Tibial artery (tissue), 4 donors: Measurements from ENCODE around the gene TMEM106B.
"Not testable (repeated sequence)": the region's sequence is repeated elsewhere in the genome, so short reads cannot be mapped to it uniquely, and the experiment has no call there.

ENCODE experiments used
- DNase-seq, 2 donors: peaks; one replicate each; pipeline ENCODE4 v3.0.0-alpha.2; 2019
- H3K27ac ChIP-seq, 2 donors: fragments of 200-600 bp; sonication (generic) in 1 of 2; 1 replicate in 1 of 2; 2 replicates in 1 of 2; pipeline ENCODE4 v1.5.1; 2018 to 2019; ENCODE audit warnings: mild to moderate bottlenecking in 1 of 2
- H3K27me3 ChIP-seq, 2 donors: fragments of 200-600 bp; sonication (generic) in 1 of 2; one replicate each; pipeline versions ENCODE4 v1.5.1 to v1.6.0; 2016 to 2019
- H3K36me3 ChIP-seq, 3 donors: fragments of 200-600 bp; sonication (generic) in 2 of 3; one replicate each; pipeline ENCODE4 v1.5.1; 2016 to 2019; ENCODE audit warnings: mild to moderate bottlenecking in 2 of 3
- H3K4me1 ChIP-seq, 4 donors: fragments of 200-600 bp; sonication (generic) in 2 of 4; 1 replicate in 3 of 4; 2 replicates in 1 of 4; pipeline ENCODE4 v1.5.1; 2016 to 2019
- H3K4me3 ChIP-seq, 2 donors: fragments of 200-600 bp; sonication (generic) in 1 of 2; 1 replicate in 1 of 2; 2 replicates in 1 of 2; pipeline ENCODE4 v1.5.1; 2018 to 2019; ENCODE audit warnings: mild to moderate bottlenecking in 2 of 2
- H3K9me3 ChIP-seq, 3 donors: fragments of 200-600 bp; sonication (generic) in 1 of 3; one replicate each; pipeline ENCODE4 v1.5.1; 2016 to 2019
- intact Hi-C: fragments of 100-400 bp; cut with DNase I; formaldehyde crosslinking; loops from one replicate; pipeline ENCODE4 v1.15.0; 2023; ENCODE audit warnings: low total_unique reads
- TF ChIP-seq, protein P1 (sequence below), 2 experiments: fragments of 200-600 bp in 1 of 2; fragments of 450-650 bp in 1 of 2; IDR thresholded peaks; one replicate each; pipeline ENCODE4 v1.5.1; 2017 to 2019; ENCODE audit warnings: antibody characterized with exemption in 2 of 2, mild to moderate bottlenecking in 1 of 2, moderate library complexity in 1 of 2

Gene TMEM106B

DNA sequence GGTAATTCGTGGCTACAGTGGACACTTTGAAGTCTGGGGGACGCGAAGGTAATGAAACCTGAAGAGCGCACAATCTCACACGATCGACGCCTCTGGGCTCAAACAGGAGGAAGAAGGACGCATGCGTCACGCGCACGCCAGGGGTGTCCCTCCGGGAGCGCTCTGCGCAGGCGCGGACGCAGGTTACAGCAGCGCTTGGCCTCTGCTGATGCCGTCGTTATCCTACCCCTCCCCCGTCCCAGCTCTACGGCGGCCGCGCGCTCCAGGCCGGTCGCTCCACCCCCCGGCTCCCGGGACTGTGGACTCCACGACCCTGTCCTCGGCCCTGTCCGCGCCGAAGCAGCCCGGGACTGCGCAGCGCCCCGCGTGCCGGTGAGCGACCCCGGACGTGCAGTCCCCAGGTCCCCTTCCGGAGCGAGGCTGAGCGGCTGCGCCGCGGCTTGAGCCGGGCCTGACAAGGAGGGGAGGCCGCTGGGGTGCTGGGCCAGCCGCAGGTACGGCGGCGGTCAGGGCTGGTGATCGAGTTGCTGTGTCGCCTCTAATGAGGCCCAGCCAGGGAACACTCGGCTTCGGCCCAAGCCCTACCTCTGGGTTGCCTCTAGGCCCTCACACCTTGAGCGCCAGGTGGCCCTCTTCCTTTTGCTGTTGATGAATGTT, at the start of gene TMEM106B:
TMEM106B (plus strand) TSS at position 241 of the 657 bp plus-strand sequence. CDS start 3,517 bp downstream, outside the sequence.
- Histone ChIP-seq H3K27ac (peak within 1 kb of the TSS; percentile 84 to 92), H3K9me3 (no peaks in the 10 kb centered on the region), H3K4me3 (peak within 1 kb of the TSS; percentile 72 to 86), H3K36me3 (peaks cover 0 to 3% (median 0%) of the 10 kb centered on the region in 3 donors), H3K4me1 (peaks cover 0 to 12% (median 4%) of the 10 kb centered on the region in 4 donors), H3K27me3 (peaks cover 0 to 4% of the 10 kb centered on the region in 2 donors)
- TF ChIP-seq, protein P1, sequence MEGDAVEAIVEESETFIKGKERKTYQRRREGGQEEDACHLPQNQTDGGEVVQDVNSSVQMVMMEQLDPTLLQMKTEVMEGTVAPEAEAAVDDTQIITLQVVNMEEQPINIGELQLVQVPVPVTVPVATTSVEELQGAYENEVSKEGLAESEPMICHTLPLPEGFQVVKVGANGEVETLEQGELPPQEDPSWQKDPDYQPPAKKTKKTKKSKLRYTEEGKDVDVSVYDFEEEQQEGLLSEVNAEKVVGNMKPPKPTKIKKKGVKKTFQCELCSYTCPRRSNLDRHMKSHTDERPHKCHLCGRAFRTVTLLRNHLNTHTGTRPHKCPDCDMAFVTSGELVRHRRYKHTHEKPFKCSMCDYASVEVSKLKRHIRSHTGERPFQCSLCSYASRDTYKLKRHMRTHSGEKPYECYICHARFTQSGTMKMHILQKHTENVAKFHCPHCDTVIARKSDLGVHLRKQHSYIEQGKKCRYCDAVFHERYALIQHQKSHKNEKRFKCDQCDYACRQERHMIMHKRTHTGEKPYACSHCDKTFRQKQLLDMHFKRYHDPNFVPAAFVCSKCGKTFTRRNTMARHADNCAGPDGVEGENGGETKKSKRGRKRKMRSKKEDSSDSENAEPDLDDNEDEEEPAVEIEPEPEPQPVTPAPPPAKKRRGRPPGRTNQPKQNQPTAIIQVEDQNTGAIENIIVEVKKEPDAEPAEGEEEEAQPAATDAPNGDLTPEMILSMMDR (IDR thresholded peaks at IDR 0.05): no peak
- intact Hi-C loops: no loop called here
- peak; percentile 96 to 97 for DNase-seq

DNA sequence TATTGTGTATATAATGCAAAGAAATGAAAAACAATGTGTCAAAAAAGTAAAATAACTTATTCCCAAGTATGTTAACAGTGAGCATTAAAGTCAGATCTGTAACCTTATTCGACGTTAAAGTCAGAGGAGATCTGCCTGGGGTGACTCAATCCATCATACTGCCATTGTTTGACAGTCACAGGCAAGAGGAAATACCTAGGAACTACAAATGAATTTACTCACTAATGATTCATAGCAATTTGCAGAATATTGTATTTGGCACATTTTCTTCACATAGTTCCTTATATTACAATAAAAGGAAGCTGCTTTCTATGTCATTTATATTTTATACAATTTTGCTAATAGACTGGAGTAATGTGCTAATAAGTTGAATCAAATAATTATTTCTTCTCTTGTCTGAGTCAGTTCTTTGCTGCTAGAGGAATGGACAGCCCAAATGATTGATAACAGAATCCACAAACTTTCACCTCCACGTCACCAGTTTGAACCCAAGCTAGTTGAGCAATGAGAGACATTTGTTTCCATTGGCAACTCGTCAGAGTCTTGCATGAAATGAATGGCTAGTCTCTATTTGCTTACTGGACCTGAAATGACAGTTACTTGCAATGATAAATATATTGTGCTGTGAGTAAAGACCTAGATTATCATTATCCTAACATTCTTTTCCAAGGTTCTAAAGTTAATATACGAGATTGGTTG, 48.5 kb upstream of the TMEM106B start:
- TF ChIP-seq, protein P1 (IDR thresholded peaks at IDR 0.05): no peak

DNA sequence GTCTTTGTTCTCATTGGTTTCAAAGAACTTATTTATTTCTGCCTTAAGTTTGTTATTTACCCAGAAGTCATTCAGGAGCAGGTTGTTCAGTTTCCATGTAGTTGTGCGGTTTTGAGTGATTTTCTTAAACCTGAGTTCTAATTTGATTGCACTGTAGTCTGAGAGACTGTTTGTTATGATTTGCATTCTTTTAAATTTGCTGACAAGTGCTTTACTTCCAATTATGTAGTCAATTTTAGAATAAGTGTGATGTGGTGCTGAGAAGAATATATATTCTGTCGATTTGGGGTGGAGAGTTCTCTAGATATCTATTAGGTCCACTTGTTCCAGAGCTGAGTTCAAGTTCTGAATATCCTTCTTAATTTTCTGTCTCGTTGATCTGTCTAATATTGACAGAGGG, 43.0 kb upstream of the TMEM106B start:
- intact Hi-C loops, H3K4me3 ChIP-seq, H3K9me3 ChIP-seq: not testable (repeated sequence)

More for the DNA sequence above, 48.5 kb upstream of the TMEM106B start:
- no peaks in the 10 kb centered on the region for H3K36me3 ChIP-seq
- no peaks in the 10 kb centered on the region for H3K27me3 ChIP-seq
- no peaks in the 10 kb centered on the region for H3K9me3 ChIP-seq
- no peak overlapping the region for H3K4me3 ChIP-seq
- no peaks in the 10 kb centered on the region for H3K4me1 ChIP-seq
- intact Hi-C loops: no loop called here
- no peak for DNase-seq
- no peak overlapping the region for H3K27ac ChIP-seq

DNA sequence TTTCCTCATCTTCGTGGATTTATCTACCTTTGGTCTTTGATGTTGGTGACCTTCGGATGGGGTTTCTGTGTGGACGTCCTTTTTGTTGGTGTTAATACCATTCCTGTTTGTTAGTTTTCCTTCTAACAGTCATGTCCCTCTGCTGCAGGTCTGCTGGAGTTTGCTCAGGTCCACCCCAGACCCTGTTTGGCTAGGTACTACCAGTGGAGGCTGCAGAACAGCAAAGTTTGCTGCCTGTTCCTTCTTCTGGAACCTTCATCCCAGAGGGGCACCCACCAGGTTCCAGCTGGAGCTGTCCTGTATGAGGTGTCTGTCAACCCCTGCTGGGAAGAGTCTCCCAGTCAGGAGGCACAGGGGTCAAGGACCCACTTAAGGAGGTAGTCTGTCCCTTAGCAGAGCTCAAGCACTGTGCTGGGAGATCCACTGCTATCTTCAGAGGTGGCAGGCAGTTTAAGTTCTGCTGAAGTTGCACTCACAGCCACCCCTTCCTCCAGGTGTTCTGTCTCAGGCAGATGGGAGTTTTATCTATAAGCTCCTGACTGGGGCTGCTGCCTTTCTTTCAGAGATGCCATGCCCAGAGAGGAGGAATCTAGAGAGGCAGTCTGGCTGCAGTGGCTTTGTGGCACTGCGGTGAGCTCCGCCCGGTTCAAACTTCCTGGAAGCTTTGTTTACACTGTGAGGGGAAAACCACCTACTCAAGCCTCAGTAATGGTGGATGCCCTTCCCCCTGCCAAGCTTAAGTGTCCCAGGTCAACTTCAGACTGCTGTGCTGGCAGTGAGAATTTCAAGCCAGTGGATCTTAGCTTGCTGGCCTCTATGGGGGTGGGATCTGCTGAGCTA, 40.9 kb upstream of the TMEM106B start:
- intact Hi-C loops, H3K27me3 ChIP-seq, DNase-seq, H3K27ac ChIP-seq, H3K4me3 ChIP-seq, H3K36me3 ChIP-seq, H3K4me1 ChIP-seq, H3K9me3 ChIP-seq: not testable (repeated sequence)

More for the DNA sequence above, 43.0 kb upstream of the TMEM106B start:
- not testable (repeated sequence) for H3K27me3 ChIP-seq, H3K27ac ChIP-seq, DNase-seq, H3K36me3 ChIP-seq, H3K4me1 ChIP-seq

DNA sequence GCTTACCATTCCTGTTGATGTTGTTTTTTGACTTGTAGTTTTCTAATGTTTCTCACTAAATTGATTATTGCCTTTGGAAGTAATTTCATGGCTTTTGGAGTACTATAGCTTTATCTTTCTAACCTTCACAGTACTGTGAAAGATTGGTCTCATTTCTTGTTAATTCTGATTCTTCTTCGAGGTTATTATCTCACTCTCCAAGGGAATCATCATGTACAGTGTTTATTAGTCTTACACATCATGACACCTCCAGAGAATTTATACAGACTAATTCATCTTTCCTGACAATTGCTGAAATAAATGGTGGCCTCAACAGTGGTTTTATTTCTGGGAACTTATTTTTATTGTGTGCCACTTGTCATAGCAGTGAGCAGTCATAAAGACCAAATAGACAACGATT, 37.4 kb upstream of the TMEM106B start:
- Histone ChIP-seq H3K36me3 (no peaks in the 10 kb centered on the region), H3K27ac (no peak overlapping the region), H3K4me3 (no peak overlapping the region), H3K9me3 (no peaks in the 10 kb centered on the region), H3K4me1 (no peaks in the 10 kb centered on the region), H3K27me3 (no peaks in the 10 kb centered on the region)
- TF ChIP-seq, protein P1 (IDR thresholded peaks at IDR 0.05): no peak
- intact Hi-C loops: no loop called here
- DNase-seq: no peak

DNA sequence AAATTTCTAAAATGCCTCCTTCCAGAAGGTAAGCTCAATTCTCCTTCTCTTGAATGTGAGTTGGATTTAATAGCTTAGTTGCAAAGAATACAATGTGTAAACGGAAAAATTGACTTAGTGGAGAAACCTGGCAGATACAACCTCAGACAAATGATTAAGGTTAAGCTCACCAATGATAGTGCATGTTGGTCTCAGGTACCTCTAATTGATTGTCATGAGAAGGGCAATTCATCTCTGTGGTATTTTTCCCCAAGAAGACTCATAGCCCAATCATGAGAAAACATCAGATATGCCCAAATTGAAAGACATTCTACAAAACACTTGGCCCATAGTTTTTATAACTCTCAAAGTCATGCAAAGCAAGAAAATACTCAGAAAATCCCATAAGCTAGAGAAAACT, 36.2 kb upstream of the TMEM106B start:
- Histone ChIP-seq H3K4me3 (no peak overlapping the region), H3K4me1 (no peaks in the 10 kb centered on the region), H3K36me3 (no peaks in the 10 kb centered on the region), H3K9me3 (no peaks in the 10 kb centered on the region), H3K27me3 (no peaks in the 10 kb centered on the region), H3K27ac (no peak overlapping the region)
- DNase-seq: no peak
- TF ChIP-seq, protein P1 (IDR thresholded peaks at IDR 0.05): no peak
- intact Hi-C loops: no loop called here
